H4 (cell line): ENCODE results near the gene EEF1B2. TPM values are rescaled to one million over a fixed set of nuclear protein-coding genes. Genes with fewer than 3 reads are reported as not detected.
"Not testable (repeated sequence)": the region's sequence is repeated elsewhere in the genome, so short reads cannot be mapped to it uniquely, and the experiment has no call there.

Source experiments
- DNase-seq: peaks from one replicate; pipeline ENCODE4 v3.0.0-alpha.2; 2015; ENCODE audit warnings: low spot score
- total RNA-seq: library from RNA; depleted of rRNA; stranded (reverse); fragments of >200 nt; shearing (Covaris generic); gene quantifications from 2 replicates; pipeline ENCODE4 v1.2.3, GENCODE V29; 2014; rRNA removed

Gene EEF1B2
- 659 and 795 TPM in 2 replicates for total RNA-seq

DNA sequence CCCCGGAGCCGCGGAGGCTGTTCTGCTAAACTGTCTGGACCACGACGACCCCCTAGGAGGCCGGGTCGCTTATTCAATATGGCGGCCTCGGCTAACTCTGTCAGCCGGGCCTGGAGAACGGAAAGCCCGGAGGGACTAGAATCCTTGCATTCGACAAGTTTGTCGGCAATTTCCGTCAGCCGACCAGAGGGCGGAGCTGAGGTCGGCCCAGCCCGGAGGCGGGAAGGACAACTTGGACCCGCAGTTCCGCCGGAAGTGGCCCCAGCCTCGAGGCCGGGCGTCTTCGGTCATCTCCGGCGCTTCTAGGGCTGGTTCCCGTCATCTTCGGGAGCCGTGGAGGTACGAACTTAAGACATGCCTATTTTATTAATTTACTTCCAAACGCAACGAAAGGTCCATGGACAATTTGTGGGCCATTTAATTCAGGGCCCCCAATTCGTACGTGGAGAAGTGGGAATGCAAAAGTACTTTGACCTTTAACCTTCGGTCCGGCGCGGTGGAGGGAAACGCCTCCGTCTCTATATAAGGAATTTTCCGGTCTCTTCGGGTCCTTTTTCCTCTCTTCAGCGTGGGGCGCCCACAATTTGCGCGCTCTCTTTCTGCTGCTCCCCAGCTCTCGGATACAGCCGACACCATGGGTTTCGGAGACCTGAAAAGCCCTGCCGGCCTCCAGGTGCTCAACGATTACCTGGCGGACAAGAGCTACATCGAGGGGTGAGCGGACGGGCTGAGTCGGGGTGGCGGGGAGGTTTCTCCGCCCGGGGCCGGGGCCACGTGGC is at the start of gene EEF1B2, which contains the start of gene NDUFS1:
EEF1B2 (plus strand) TSS at position 550 of the 779 bp plus-strand sequence; CDS start at position 635, 85 bp downstream.
NDUFS1 (minus strand) TSS at position 99 of the 779 bp plus-strand sequence. CDS start 5,766 bp downstream, outside the sequence.
- DNase-seq, result peak; percentile 96

DNA sequence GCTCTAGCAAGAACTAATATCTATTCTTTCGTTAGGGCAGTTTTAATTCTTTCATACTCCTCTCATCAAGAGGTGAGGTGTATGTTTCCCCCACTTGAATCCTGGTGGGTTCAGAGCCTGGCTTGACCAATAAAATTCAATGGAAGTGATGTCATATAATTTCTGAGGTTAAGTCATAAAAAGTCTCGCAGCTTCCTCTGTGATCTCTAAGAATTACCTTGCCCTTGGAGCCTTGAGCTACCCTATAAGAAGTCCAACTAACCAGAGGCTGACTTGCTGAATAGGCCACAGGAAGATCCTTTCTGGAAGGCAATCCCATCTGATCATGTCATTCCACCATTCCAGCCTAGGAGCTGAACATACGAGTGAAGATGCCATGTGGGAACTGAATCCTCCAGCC is 47.6 kb upstream of the EEF1B2 start:
- no peak for DNase-seq

DNA sequence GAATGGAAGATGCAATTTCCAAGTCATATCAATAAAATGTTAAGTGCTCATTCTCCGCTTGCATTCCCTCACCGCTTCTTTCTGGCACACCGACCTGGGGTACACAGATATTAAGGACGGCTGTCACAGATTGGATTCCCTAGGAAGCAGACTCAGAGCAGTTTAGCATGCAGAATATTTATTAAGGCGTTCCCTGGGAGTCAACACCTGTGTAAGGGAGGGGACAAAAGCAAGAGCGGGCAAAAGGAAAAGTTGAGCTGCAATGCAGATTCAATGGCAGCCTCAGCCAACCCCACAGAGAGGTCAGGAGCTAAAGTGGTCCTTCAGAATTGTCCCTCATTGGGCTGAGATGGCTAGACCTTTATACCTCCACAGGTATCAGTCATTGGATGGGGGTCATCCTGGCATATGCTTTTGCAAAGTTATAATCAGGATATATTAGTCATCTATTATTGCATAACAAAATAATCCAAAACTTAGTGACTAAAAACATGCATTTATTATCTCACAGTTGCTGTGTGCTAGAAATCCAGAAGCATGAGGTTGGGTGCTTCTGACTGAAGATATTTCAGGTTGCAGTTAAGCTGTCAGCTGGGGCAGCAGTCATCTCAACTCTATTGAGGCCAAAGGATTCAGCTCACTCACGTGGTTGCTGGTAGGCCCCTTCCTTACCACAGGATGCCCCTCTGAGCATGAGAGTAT is 46.7 kb upstream of the EEF1B2 start:
- DNase-seq, result no peak

DNA sequence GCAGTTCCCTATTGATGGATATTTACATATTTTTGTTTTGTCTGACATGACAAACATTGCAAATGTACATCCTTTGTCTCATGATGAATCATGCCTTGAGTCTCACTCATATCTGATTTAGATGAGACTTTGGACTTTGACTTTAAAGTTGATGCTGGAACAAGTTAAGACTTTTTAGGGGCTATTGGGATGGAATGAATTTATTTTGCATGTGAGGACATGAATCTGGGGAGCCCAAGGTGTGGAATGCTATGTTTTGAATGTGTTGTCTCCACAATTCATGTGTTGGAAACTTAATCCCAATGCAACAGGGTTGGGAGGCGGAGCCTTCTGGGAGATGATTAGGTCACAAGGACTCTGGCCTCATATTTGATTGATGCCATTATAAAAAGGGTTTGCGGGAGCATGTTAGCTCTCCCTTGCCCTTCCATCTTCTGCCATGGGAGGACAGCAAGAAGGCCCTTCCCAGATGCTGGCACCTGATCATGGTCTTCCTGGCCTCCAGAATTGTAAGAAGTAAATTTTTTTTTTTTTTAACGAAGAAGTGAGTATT is 44.6 kb upstream of the EEF1B2 start:
- DNase-seq, result no peak

DNA sequence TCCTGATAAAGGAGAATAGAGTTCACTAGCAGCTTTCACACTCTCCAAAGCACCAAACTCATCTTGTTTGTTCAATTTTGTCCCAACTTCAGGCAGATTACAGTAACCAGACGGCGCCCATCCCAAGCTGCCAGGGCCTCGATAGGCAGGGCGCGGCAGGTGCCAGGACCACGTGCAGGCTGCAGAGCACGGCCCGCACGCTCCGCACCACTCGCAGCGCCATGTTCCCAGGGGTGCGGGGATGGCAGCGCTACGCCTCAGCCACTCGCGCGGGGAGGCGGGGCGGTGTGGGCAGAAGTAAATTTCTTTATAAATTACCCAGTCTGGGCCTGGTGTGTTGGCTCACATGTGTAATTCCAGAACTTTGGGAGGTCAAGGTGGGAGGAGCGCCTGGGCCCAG is 43.4 kb upstream of the EEF1B2 start:
- DNase-seq, result no peak

DNA sequence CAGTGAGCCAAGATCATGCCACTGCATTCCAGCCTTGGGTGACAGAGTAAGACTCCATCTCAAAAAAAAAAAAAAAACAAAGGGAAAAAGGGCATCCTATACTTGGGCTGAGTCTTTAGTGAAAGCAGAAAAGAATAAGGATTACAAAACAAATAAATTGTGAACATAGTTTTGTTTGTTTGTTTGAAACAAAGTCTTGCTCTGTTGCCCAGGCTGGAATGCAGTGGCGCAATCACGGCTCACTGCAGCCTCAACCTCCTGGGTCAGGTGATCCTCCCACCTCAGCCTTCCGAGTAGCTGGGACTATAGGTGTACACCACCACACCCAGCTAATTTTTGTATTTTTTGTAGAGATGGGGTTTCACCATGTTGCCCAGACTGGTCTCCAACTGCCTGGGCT is 37.1 kb upstream of the EEF1B2 start:
- DNase-seq, result not testable (repeated sequence)

DNA sequence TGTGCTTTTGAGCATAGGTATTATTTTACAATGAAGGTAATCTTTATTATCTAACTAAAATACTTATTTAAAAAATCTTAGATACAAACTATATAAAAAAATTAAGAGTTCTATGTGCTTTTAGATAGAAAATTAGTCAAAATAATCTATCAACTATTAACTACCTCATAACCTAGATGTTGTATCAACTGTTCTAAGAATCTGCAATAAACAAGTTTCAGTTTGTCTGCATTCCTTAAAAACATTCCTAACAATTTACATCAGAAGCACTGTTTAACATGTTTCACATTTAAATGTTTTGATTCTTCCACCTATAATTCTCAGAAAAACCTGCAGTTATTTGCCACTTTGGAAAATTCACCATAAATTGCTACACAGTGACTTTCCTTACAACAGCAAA is 33.8 kb upstream of the EEF1B2 start:
- no peak for DNase-seq

DNA sequence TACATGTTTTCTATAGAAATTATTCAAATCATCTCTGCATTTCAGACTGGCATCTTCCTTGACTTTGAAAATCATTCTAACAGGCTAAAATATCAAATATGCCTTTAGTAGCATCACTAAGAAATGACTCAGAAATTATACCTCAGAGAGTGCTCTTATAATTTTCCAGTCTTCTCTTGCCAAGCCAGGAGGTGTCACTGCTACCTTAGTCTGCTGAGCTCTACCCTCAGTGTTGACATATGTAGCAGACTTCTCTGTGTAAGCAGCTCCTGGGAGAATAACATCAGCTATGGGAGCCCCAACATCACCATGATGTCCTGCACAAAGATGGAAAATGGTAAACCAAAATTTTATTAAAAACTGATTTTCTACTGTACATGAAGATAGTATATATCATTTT is 32.0 kb upstream of the EEF1B2 start:
- no peak for DNase-seq

DNA sequence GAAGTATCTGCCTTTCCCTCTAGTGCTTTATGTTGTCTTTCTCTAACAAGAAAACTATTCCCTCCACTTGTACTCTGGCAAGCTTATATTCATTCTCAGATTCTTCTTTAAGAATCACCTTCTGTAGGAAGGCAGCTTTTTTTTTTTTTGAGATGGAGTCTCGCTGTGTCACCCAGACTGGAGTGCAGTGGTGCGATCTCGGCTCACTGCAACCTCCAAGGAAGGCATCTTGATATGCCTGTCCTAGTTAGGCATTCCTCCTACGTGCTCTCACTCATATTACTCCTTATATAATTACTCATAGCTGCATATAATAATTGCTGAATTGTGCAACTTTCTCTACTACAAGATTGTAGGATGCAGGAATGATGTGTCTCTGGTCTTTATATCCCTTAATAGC is 16.2 kb upstream of the EEF1B2 start:
- DNase-seq, result no peak

DNA sequence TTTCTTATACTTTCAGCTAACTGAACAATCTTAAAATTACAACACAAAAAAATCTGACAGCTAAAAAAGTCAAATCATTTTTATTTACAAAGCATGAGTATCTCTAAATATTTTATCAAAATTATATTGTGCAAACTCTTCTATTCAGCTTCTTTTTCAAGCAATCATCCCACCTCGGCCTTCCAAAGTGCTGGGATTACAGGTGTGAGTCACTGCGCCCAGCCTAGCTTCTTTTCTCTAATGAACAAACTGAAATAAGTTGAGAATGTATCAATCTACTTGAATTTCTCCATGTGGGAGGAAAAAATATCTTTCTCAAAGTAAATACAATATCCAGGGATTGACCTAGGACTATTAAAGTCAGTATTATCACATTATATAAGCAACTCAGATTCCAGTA is 15.3 kb upstream of the EEF1B2 start:
- no peak for DNase-seq

DNA sequence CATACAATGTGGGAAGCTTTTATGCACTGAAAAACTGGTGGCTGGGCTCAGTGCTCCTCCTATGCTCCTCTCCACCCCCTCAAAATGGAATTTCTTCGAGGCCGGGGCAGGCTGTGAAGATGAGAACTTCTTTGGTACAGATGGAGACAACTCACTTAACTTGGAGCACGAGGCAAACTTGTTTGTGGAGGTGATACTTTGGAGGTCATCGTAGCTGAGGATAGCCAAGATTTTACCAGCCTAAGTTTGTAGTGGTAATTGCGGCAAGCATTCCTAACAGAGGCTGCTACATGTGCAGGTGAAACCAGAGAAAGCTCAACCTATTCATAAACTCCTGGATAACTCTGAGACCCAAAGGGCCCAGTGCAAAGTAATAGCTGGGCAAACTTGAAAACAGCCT is 14.0 kb upstream of the EEF1B2 start:
- DNase-seq, result no peak

DNA sequence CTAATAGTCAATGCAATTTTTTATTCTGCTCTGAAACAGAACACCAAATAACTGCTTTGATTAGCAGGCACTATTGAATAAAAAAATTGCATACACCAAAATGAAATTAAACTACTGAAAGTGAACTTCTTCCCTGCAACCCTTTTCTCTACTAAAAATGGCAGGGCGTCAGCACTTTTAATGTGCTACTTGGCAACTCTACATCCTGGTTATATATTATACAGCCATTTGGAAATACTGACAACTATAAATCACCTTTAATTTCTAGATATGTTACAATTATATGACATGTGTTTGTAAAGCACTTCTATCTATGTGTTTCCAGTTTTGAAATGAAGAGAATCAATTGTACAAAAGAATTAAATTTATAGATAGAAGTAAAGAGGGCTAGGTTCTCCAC is 10.4 kb upstream of the EEF1B2 start:
- DNase-seq, result no peak

DNA sequence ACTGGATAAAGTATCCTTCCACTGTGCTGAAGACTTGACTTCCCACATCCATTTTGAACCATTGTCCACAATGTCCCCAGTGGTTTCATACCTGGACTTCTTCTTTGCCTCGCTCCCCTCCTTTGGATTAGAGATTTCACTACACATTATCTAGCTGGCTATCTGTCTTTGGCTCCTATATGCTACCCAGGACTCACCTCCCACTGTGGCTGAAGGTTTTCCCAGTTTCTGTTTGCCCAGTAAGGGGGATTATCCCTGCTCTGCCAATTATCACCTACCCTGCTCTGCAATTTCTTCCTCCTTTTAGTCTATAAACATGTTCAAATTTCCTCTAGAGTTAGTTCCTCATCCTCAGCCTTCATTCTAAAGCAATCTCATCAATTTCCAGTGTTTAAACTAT is 9.5 kb upstream of the EEF1B2 start:
- no peak for DNase-seq

DNA sequence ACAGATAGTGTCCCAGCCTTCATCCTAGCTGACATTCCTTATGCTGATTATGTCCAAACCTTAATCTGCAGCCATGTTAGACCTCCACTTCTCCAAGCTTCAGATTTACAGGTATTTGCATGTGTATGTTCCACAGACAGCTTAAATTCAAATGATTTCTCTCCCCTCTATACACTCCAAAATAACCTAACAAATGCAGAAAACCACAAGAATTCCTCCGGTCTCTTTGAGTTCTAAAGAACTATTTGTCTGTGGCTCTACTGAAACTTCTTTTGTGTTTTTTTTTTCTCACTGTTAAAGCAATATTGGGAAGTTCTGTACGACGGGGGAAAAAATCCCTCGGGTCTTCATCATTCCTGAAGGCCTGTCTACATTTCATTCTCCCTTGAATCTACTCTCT is 9.1 kb upstream of the EEF1B2 start:
- no peak for DNase-seq

DNA sequence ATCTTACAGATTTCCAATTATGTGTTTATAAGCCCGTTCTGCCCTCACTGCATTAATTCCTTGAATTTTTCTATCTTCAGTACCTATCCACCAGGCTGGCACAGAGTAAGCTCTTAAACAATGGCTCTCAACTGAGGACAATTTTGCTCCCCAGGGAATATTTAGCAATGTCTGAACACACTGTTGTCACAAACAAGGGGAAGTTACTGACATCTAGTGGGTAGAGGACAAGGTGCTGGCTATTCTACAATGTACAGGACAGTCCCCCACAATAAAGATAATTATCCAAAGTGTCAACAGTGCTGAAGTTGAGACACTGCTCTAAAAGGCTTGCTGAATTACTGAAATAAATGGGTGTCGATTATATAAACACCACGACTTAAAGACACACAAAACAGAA is 5.5 kb upstream of the EEF1B2 start:
- no peak for DNase-seq

DNA sequence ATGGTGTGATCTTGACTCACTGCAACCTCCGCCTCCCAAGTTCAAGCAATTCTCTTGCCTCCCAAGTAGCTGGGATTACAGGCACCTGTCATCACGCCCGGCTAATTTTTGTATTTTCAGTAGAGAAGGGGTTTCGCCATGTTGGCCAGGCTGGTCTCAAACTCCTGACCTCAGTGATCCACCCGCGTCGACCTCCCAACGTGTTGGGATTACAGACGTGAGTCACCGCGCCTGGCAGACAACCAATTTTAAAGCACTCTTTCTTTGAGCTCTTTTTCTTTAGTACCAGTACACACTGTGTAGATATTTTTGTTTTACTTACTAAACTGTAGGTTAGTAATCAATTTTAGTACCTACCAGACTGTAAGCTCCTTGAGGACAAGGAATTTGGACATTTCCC is 2.7 kb upstream of the EEF1B2 start:
- not testable (repeated sequence) for DNase-seq

DNA sequence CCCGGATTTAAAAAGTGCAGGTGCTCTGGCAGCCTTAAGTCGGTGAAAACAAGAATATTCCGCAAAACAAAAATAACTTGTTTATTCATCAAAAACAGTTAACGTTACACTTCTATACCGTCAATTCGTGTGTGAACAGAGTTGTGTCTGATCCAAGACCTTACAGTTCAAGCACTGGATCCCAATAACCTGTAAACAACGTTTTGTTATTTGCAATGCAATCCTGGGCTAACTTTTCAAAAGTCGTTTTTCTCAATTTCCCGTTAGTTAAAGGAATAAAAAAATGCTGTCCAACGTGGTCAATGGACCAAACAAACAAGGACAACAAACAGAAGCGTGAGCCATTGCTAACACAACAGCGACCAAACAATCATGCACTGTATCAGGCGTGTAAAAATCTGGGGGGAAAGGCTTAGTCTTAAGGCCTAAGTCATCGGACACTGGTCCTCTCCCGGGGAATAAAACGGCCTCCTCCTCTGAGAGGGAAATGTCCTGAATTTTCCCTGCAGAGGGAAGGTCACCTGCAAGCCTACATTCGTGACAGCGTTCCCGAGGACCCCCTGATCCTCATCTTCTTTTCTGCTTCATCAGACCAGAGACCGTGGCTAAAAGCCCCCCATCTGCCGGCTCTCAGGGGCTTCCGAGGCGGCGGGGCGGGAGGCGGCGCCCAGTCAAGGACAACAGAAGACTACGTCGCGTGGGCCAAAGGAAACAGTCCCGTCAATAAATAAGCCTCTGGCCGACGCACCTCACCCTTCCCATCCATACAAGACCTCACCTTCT is 941 bp upstream of the EEF1B2 start:
- DNase-seq, result no peak

DNA sequence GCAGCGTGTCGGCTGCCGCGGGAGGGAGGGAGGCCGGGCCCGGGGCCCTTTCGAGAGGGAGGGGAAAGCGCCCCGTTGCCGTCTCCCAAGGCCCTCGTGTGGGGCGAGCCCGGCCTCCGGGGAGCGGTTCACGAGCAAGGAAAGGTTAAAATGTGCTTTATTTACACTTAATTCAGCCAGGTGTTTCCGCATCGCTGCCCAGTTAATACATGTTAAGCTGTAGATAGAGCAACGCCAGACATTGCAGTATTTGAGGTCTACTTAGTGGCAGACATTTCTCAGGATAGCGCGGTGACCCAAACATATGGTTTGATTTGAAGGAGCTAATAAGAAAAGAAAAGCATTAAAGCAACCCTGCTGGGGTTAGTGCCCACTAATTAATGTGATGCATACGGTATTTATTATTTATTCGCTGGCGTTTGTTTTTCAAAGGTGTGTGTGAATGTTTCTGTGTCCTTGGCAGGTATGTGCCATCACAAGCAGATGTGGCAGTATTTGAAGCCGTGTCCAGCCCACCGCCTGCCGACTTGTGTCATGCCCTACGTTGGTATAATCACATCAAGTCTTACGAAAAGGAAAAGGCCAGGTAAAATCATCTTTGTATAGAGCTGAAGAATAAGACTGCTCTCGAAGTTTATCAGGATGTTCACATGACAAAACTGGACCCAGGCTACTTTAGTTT is 571 bp downstream of the EEF1B2 start:
- DNase-seq, result no peak

DNA sequence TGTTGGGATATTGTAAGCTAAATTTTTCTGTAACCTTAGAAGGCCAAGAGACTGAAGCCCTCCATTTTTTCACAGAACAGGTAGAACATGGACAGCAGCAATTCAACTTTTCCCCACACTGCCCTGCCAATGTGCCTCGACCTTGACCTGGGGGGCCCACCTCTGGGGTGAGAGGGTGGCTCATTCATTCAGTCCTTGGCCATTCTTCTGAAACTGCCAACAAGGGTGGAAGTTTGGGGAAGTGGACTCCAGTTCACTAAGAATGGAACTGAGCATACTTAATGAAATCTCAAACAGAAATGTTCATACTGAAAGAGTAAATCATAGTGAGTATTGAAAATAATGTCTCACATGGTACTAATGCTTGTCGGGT is 1.1 kb downstream of the EEF1B2 start:
- no peak for DNase-seq

DNA sequence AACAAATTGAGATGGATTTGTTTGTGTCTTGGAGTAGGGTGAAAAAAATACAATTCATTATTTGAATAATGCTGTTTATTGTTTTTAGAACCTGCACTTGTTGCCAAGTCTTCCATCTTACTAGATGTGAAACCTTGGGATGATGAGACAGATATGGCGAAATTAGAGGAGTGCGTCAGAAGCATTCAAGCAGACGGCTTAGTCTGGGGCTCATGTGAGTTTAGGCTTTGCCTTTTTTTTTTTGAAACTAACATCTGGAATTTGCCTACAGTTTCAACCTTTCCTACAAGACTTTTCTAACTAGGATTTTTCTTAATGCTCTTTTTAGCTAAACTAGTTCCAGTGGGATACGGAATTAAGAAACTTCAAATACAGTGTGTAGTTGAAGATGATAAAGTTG is 2.7 kb downstream of the EEF1B2 start:
- DNase-seq, result not testable (repeated sequence)

DNA sequence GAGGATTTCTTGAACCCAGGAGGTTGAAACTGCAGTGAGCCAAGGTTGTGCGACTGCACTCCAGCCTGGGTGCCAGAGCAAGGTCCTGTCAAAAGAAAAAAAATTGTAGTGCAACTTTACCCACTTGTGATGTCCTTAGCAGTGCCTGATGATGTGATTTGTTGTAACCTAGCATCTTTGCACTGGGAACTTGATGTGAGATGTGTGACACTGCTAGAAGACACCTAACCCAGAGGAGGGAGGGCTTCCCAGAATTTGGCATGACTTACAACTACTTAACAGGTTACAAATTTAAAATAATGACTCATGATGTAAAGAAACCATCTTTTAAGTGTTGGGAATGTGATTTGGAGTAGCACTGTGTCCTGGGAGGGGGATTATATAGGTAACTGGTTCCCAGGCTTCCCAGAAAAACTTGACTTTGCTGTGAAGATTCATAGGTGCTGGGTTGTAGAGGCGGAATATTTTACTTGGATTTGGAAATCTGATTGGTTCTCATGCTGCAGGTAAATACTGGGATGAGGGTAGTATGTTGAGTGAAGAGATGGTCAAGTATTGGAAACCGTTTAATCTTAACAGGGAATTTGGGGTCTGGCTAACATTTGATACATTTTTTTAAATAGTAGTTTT is 3.7 kb downstream of the EEF1B2 start:
- DNase-seq, result no peak
